WI38 (cell line): ENCODE measurements around the gene CD3E.

Experiments
- H3K4me3 ChIP-seq: 2 replicates; pipeline ENCODE4 v1.5.1; 2011; ENCODE audit warnings: low read depth, mild to moderate bottlenecking, control low read depth, low read length
- CTCF ChIP-seq: IDR thresholded peaks from 2 replicates; pipeline ENCODE4 v1.5.1; 2012; ENCODE audit warnings: low read depth, mild to moderate bottlenecking, control low read depth, low read length

The CD3E gene

GRCh38 chr11:118311518-118311917 is 7.0 kb downstream of the CD3E start:
- TF ChIP-seq CTCF = no peak

GRCh38 chr11:118312328-118312727 is 7.8 kb downstream of the CD3E start:
- no peak for TF ChIP-seq CTCF
- H3K4me3 ChIP-seq = no peak overlapping the region

More at GRCh38 chr11:118311518-118311917, 7.0 kb downstream of the CD3E start:
- no peak overlapping the region for H3K4me3 ChIP-seq

- no peak overlapping the region for H3K4me3 ChIP-seq
- no peak for TF ChIP-seq CTCF
Observed at GRCh38 chr11:118313242-118313641, 8.7 kb downstream of the CD3E start.

- no peak for TF ChIP-seq CTCF
- no peak overlapping the region for H3K4me3 ChIP-seq
Observed at GRCh38 chr11:118314988-118315411, 10.5 kb downstream of the CD3E start.

GRCh38 chr11:118318124-118318523 is 13.6 kb downstream of the CD3E start:
- no peak for TF ChIP-seq CTCF
- no peak overlapping the region for H3K4me3 ChIP-seq

- TF ChIP-seq CTCF = no peak
- no peak overlapping the region for H3K4me3 ChIP-seq
Observed at GRCh38 chr11:118318581-118319336, 14.2 kb downstream of the CD3E start.

GRCh38 chr11:118319337-118319707 is 14.8 kb downstream of the CD3E start:
- TF ChIP-seq CTCF = no peak
- no peak overlapping the region for H3K4me3 ChIP-seq
